ENCODE data around the gene COMMD4. TPM values are rescaled to one million over a fixed set of nuclear protein-coding genes. Genes with fewer than 3 reads are reported as not detected.
"Not testable (repeated sequence)": the region's sequence is repeated elsewhere in the genome, so short reads cannot be mapped to it uniquely, and the experiment has no call there.

The COMMD4 gene
- total RNA-seq, 2 experiments from 2014 or later: 67.1 to 72.3 TPM

DNA sequence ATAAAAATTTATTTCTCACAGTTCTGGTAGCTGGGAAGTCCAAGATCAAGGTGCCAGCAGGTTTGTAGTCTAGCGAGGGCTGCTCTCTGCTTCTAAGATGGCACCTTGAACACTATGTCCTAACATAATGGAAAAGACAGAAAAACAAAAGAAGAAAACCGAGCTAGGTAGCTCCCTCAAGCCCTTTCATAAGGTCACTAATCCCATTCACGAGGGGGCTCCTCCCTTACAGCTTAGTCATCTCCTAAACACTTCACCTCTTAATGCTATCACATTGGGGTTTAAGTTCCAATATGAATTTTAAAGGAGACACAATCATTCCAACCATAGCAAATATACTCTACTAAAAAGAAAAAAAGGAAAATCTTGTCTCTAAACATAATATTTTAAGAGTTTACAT, 29.7 kb upstream of the COMMD4 start:
- Mint-ChIP-seq H3K4me3 (no peak overlapping the region), H3K27me3 (peaks cover 15% of the 10 kb centered on the region), H3K4me1 (ENCODE audit: low read depth) (no peaks in the 10 kb centered on the region), H3K27ac (no peak overlapping the region), H3K36me3 (ENCODE audit: low read depth) (no peaks in the 10 kb centered on the region), H3K9me3 (no peaks in the 10 kb centered on the region)
- TF ChIP-seq, protein P1, sequence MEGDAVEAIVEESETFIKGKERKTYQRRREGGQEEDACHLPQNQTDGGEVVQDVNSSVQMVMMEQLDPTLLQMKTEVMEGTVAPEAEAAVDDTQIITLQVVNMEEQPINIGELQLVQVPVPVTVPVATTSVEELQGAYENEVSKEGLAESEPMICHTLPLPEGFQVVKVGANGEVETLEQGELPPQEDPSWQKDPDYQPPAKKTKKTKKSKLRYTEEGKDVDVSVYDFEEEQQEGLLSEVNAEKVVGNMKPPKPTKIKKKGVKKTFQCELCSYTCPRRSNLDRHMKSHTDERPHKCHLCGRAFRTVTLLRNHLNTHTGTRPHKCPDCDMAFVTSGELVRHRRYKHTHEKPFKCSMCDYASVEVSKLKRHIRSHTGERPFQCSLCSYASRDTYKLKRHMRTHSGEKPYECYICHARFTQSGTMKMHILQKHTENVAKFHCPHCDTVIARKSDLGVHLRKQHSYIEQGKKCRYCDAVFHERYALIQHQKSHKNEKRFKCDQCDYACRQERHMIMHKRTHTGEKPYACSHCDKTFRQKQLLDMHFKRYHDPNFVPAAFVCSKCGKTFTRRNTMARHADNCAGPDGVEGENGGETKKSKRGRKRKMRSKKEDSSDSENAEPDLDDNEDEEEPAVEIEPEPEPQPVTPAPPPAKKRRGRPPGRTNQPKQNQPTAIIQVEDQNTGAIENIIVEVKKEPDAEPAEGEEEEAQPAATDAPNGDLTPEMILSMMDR (IDR thresholded peaks at IDR 0.05): no peak
- CTCF ChIA-PET: interaction anchor here (1.7 kb wide), 1 partner anchor 61 kb away, joined by 4 read pairs; no protein-coding TSS in a partner anchor
- intact Hi-C loops (cut with micrococcal nuclease): no loop called here
- ATAC-seq: no peak
- POLR2A ChIA-PET: no interaction called here
- no peak for DNase-seq

DNA sequence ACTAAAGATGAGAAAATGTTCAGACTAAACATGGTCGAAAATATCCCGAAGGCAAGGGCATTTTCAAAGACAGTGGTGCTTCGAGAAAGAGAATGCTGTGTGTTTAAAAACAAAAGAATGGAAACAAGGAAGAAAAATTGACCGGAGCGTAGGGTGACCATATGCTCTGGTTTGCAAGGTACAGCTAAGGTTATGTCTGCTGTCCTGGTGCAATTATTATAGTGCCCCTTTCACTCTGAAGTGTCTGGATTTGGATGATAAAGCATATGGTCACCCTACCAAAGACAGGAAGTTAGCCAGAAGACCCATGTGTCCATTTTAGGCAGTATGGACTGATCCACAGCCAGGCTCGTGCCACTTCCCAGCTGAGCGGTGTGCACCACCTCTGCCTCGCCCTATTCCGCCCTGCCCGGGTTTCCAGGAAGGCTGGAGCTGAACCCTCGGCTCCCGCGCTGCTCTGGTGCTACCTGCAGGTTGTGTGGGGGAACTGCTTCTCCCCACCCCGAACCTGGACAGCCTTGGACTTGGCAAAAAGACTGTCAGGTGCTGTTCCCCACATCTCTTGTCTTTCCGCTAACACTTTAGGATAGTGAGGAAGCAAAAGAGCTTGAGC, 28.0 kb upstream of the COMMD4 start:
- ChIA-PET CTCF (interaction anchor here (1.6 kb wide), 1 partner anchor 282 kb away, joined by 4 read pairs; no protein-coding TSS in a partner anchor), POLR2A (no interaction called here)
- Mint-ChIP-seq H3K9me3 (no peaks in the 10 kb centered on the region), H3K4me1 (ENCODE audit: low read depth) (peaks cover 3% of the 10 kb centered on the region), H3K27ac (no peak overlapping the region), H3K27me3 (peaks cover 15% of the 10 kb centered on the region), H3K36me3 (ENCODE audit: low read depth) (no peaks in the 10 kb centered on the region), H3K4me3 (no peak overlapping the region)
- DNase-seq: peak; percentile 34
- TF ChIP-seq, protein P1 (IDR thresholded peaks at IDR 0.05): peak; percentile 52
- intact Hi-C loops (cut with micrococcal nuclease): no loop called here
- peak; percentile 68 for ATAC-seq

DNA sequence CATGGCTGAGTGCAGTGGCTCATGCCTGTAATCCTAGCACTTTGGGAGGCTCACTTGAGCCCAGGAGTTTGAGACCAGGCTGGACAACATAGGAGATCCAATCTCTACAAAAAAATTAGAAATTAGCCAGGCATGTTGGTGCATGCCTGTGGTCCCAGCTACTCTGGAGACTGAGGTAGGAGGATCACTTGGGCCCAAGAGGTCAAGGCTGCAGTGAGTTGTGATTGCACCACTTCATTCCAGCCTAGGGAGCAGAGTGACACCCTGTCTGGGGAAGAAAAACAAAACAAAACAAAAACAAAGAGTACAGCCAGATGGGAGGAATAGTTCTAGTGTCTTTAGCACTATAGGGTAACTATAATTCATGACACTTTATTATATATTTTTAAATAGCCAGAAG, 26.2 kb upstream of the COMMD4 start:
- Mint-ChIP-seq H3K27me3 (peaks cover 13% of the 10 kb centered on the region), H3K9me3 (no peaks in the 10 kb centered on the region), H3K27ac (no peak overlapping the region), H3K36me3 (ENCODE audit: low read depth) (no peaks in the 10 kb centered on the region), H3K4me3 (no peak overlapping the region), H3K4me1 (ENCODE audit: low read depth) (peaks cover 3% of the 10 kb centered on the region)
- CTCF ChIA-PET: no interaction called here
- DNase-seq (no peak), ATAC-seq (no peak)
- intact Hi-C loops (cut with micrococcal nuclease): no loop called here
- POLR2A ChIA-PET: no interaction called here
- TF ChIP-seq, protein P1 (IDR thresholded peaks at IDR 0.05): no peak

DNA sequence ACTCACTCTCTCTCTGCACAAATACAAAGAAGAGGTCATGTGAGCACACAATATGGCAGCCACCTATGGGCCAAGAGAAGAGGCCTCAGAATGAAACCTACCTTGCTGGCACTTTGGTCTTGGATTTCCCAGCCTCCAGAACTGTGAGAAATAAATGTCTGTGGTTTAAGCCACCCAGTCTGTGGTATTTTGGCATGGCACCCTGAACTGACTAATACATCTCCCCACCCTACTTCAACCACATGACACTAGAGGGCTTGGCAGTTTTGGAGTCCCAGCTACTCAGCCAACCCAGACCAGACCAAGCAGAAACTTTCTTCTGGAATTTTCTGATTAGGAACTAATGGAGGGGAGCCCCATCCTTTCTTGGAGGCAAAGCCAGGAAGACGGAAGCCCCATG, 23.3 kb upstream of the COMMD4 start:
- H3K27ac Mint-ChIP-seq, POLR2A ChIA-PET, H3K9me3 Mint-ChIP-seq: not testable (repeated sequence)

DNA sequence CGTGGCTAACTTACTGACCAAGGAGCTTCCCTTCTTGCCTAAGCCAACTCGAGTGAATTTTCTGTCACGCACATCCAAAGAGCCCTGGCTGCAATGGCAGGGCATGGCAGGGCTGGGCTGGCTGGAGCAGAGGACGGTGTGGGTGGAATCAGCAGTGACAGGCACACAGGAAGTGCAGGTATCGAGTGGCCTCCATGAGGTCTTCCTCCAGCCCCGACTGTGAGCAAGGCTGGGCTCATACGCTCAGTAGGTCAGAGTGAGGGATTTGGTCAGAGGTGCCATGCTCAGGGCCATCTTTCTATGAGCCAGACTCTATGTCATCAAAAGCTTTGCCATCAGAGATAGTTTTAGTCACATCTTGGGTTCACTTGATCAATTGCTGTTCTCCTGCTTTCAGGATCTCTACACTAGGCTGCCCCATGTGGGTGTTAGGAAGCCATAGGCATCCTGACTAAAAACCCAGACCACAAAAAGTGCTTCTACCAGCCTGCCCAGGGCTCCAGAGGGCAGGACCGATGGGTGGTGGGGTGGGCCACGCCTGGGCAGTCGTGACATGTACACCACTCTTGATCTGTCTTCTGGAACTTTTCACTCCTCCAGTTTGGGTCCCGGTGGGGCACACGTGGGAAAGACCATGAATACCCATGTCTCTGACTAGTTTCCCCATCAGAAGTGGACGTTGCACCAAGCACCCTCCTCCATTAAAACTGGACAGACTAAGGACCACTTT, 22.6 kb upstream of the COMMD4 start:
- CTCF ChIA-PET: no interaction called here
- Mint-ChIP-seq H3K4me3 (no peak overlapping the region), H3K4me1 (ENCODE audit: low read depth) (peaks cover 3% of the 10 kb centered on the region), H3K27me3 (peaks cover 3% of the 10 kb centered on the region), H3K27ac (no peak overlapping the region), H3K9me3 (no peaks in the 10 kb centered on the region), H3K36me3 (ENCODE audit: low read depth) (no peaks in the 10 kb centered on the region)
- POLR2A ChIA-PET: no interaction called here
- intact Hi-C loops (cut with micrococcal nuclease): no loop called here
- ATAC-seq (peak; percentile 30), DNase-seq (no peak)
- TF ChIP-seq, protein P1 (IDR thresholded peaks at IDR 0.05): no peak

More for the DNA sequence above, 23.3 kb upstream of the COMMD4 start:
- CTCF ChIA-PET; H3K27me3 Mint-ChIP-seq; H3K4me1 Mint-ChIP-seq (ENCODE audit: low read depth); intact Hi-C loops (cut with micrococcal nuclease); ATAC-seq; H3K4me3 Mint-ChIP-seq; H3K36me3 Mint-ChIP-seq (ENCODE audit: low read depth): not testable (repeated sequence)
- DNase-seq: peak; percentile 43
